Activated naive CD4-positive, alpha-beta T cell treated with anti-CD3 and anti-CD28 coated beads for 36 hours (primary cell): Measurements from ENCODE around the gene C2orf76. TPM values are rescaled to one million over a fixed set of nuclear protein-coding genes. Genes with fewer than 3 reads are reported as not detected.
"Not testable (repeated sequence)": the region's sequence is repeated elsewhere in the genome, so short reads cannot be mapped to it uniquely, and the experiment has no call there.

Experiments
- CTCF ChIA-PET: fragments of 350-600 bp; sonication (Branson Sonifier 250); formaldehyde crosslinking; loops from one replicate; lab custom pipeline; 2021; ENCODE audit warnings: antibody characterized with exemption; lab: Charles Lee
- DNase-seq: peaks from one replicate; pipeline ENCODE4 v3.0.0-alpha.2; 2020
- H3K27ac Mint-ChIP-seq: one replicate; pipeline ENCODE4 v1.8.0; 2021; ENCODE audit warnings: mild to moderate bottlenecking, mixed read lengths
- H3K27me3 Mint-ChIP-seq: one replicate; pipeline ENCODE4 v1.8.0; 2021; ENCODE audit warnings: low read depth, mixed read lengths
- H3K36me3 Mint-ChIP-seq: one replicate; pipeline ENCODE4 v1.8.0; 2021; ENCODE audit warnings: low read depth, mixed read lengths
- H3K4me1 Mint-ChIP-seq: one replicate; pipeline ENCODE4 v1.8.0; 2021; ENCODE audit warnings: low read depth, mixed read lengths
- H3K4me3 Mint-ChIP-seq: one replicate; pipeline ENCODE4 v1.8.0; 2021; ENCODE audit warnings: mild to moderate bottlenecking, moderate library complexity, mixed read lengths
- H3K9me3 Mint-ChIP-seq: one replicate; pipeline ENCODE4 v1.8.0; 2021; ENCODE audit warnings: mixed read lengths
- intact Hi-C: fragments of 100-400 bp; cut with micrococcal nuclease; formaldehyde crosslinking; loops from one replicate; pipeline ENCODE4 v1.15.1; 2023
- total RNA-seq, 2 experiments: library from RNA; stranded (reverse); gene quantifications; one replicate each; pipeline ENCODE4 v1.2.3, GENCODE V29; 2021

The C2orf76 gene
- total RNA-seq: 10 to 100 TPM in 1 of 2 experiments, 1 to 10 TPM in 1; 9.5 to 11.1 TPM

DNA sequence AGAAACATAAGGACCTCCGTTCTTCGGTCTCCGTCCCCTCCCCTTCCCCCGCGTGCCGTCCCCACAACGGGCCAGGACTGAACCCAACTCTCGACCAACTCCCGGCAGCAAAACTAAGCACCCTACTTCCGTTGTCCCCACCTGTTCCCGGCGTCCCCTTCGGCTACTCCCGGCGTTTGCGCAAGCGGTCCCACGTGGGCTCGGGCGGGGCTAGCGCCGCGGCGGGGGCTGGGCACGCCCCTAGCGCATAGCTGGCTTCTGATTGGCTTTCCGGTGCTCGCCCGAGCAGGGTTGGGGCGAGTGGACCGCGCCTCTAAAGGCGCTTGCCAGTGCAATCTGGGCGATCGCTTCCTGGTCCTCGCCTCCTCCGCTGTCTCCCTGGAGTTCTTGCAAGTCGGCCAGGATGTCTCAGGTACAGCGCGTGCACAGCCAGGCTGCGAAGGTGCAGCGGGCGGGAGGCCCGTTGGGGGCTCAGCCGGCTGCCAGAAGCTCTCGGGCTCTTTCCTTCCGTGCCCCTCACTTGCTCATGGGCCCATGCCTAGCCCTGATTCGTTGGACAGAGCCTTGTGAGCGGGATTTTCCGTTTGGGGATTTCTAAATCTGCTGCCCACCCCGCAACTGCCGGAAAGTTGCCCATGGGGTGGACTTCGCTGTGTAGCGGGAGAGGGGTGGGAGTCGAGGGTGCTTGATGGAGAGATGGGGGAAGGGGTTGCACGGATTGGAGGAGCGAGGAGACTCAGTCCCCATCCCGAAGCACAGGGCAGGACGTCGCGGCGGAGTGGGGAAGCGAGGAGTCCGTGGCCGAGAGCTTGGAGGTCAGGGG is at the start of gene C2orf76, which contains the start of gene DBI:
TSS of gene C2orf76 (minus strand) at position 186 of the 823 bp plus-strand sequence. CDS start 26,875 bp downstream, outside the sequence.
TSS of gene DBI (plus strand) at position 329 of the 823 bp plus-strand sequence. CDS start at position 404, 75 bp downstream.
- peak; percentile 94 for DNase-seq
- Mint-ChIP-seq H3K4me3 (peak within 1 kb of the TSS; percentile 99), H3K27ac (peak within 1 kb of the TSS; percentile 92), H3K9me3 (no peaks in the 10 kb centered on the region), H3K4me1 (peaks cover 42% of the 10 kb centered on the region), H3K36me3 (peaks cover 29% of the 10 kb centered on the region), H3K27me3 (no peaks in the 10 kb centered on the region)
- CTCF ChIA-PET: no interaction called here
- intact Hi-C loops: loop anchor here (1.0 to 10.0 kb wide), 11 partner anchors 312 to 1553 kb away; partner anchors contain the start of genes CCDC93, DDX18, EPB41L5 and INSIG2

DNA sequence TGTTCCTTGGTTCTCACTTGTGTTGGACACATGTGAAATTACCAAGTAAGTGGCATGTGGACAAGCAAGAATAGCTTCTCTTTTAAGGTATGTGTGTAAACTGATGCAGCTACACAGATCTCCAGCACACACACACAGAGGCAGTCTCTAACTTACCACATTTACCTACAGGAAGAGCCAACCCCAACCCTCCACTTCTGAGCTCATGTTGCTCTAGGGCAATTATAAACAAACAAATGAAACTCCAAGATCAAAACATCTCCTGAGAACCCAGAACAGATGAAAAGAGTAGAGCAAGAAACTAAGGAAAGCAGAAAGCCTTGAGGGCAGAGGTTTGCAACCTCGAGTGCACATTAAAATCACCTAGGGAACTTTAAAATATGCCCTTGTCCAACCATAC is 49.0 kb upstream of the C2orf76 start:
- no peaks in the 10 kb centered on the region for H3K36me3 Mint-ChIP-seq
- H3K27me3 Mint-ChIP-seq: peaks cover 3% of the 10 kb centered on the region
- no peak for DNase-seq
- CTCF ChIA-PET: interaction anchor here (1.4 kb wide), 1 partner anchor 9 kb away, joined by 3 read pairs; no protein-coding TSS in a partner anchor
- no peaks in the 10 kb centered on the region for H3K4me1 Mint-ChIP-seq
- no peaks in the 10 kb centered on the region for H3K9me3 Mint-ChIP-seq
- H3K4me3 Mint-ChIP-seq: no peak overlapping the region
- intact Hi-C loops: no loop called here
- H3K27ac Mint-ChIP-seq: no peak overlapping the region

DNA sequence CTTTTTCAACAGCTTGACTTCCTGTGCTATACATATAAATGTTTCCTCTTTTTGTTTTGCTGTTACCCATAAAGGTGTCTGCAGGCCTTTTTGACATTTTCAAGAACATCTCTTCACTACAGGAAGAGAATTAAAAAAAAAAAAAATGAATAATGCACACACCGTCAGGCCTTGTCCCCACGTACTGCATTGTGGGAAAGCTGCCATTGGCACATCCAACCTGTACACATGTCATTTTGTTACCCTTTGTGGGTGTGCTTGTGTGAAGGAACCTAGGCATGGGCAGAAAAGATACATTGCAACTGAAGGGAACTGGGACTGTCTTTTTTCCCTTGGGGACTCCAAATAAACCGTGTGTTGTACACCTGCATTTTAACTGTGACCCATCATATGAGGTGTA is 48.3 kb upstream of the C2orf76 start:
- peaks cover 5% of the 10 kb centered on the region for H3K27me3 Mint-ChIP-seq
- no peaks in the 10 kb centered on the region for H3K36me3 Mint-ChIP-seq
- DNase-seq: no peak
- H3K27ac Mint-ChIP-seq: no peak overlapping the region
- H3K4me1 Mint-ChIP-seq: no peaks in the 10 kb centered on the region
- CTCF ChIA-PET: interaction anchor here (1.4 kb wide), 1 partner anchor 9 kb away, joined by 3 read pairs; no protein-coding TSS in a partner anchor
- intact Hi-C loops: no loop called here
- no peak overlapping the region for H3K4me3 Mint-ChIP-seq
- H3K9me3 Mint-ChIP-seq: no peaks in the 10 kb centered on the region

DNA sequence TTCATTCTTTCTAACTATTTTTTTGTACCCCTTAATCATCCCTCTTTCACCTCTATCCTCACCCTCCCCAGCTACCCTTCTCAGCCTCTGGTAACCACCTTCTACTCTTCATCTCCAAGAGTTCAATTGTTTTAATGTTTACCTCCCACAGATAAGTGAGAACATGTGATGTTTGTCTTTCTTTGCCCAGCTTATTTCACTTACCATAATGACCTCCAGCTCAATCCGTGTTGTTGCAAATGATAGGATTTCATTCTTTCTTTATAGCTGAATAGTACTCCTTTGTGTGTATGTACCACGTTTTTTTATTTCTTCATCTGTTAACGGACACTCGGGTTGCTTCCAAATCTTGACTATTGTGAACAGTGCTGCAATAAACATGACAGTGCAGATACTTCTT is 42.9 kb upstream of the C2orf76 start:
- Mint-ChIP-seq H3K4me3 (no peak overlapping the region), H3K36me3 (no peaks in the 10 kb centered on the region), H3K9me3 (no peaks in the 10 kb centered on the region), H3K27me3 (peaks cover 2% of the 10 kb centered on the region), H3K27ac (no peak overlapping the region), H3K4me1 (no peaks in the 10 kb centered on the region)
- no peak for DNase-seq
- CTCF ChIA-PET: interaction anchor here (0.6 to 2.8 kb wide), 7 partner anchors 10 to 370 kb away, joined by 3 to 17 read pairs (median 3); no protein-coding TSS in a partner anchor
- intact Hi-C loops: loop anchor here (5.0 kb wide), 1 partner anchor 768 kb away; no protein-coding TSS in a partner anchor

DNA sequence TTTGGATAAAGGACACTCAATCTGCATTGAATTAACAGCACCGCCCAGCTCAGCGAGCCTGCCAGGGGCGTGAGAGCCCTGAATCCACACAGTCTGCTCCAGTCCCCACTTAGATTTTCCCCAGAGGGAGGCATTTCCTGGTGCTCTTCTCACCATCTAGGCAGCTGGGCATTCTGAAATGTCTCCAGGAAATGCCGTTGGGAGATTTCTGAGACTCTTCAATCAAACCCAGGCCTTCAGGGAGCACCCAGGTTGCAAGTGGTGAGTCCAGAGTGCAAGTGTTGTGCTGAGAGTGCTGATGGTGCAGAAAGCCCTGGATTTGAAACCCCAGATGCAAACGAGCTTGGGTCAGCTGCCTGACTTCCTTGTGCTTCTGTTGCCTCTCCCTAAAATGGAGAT is 41.6 kb upstream of the C2orf76 start:
- Mint-ChIP-seq H3K4me1 (no peaks in the 10 kb centered on the region), H3K27me3 (peaks cover 2% of the 10 kb centered on the region), H3K4me3 (no peak overlapping the region), H3K9me3 (no peaks in the 10 kb centered on the region), H3K36me3 (no peaks in the 10 kb centered on the region), H3K27ac (no peak overlapping the region)
- CTCF ChIA-PET: interaction anchor here (0.6 to 2.8 kb wide), 5 partner anchors 67 to 1273 kb away, joined by 3 to 17 read pairs (median 3); no protein-coding TSS in a partner anchor
- no peak for DNase-seq
- intact Hi-C loops: loop anchor here (5.0 kb wide), 1 partner anchor 769 kb away; no protein-coding TSS in a partner anchor

DNA sequence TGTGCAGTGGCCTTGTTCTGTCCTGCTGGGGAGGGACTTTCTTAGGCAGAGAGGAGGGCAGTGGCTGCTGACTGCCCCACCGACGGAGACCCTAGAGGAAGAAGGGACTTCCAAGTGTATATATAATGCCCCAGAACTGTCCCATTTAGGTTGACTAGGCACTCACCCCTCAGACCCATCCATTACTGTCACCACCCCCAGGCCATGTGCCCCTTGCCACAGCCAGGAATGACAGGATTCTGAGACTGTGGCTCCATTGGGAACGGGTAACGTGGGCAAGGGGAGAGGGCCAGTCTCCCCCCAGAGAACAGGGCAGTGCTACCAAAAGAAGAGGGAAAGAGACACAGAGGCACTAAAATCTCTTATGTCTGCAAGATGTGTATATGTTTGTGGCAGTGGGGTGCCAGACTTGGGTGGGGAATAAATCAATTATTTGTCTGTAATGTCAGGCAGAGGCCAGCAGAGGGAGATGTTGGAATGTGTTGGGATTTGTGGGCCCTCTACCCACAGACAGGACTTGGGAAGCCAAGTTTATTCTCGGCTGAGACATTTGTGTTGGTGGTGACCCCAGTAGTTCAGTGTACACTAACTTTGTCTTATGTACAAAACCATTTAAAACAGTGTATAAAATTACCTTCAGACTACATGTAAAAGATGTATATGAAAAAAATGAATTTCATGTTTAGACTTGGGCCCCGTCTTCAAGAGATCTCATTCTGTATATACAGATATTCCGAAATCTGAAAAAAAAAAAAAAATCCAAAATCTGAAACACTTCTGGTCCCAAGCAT is 41.0 kb upstream of the C2orf76 start:
- Mint-ChIP-seq H3K27ac (no peak overlapping the region), H3K4me1 (no peaks in the 10 kb centered on the region), H3K9me3 (no peaks in the 10 kb centered on the region), H3K4me3 (no peak overlapping the region), H3K36me3 (no peaks in the 10 kb centered on the region), H3K27me3 (peaks cover 2% of the 10 kb centered on the region)
- intact Hi-C loops: loop anchor here (1.0 to 5.0 kb wide), 3 partner anchors 69 to 770 kb away; no protein-coding TSS in a partner anchor
- CTCF ChIA-PET: interaction anchor here (0.6 to 3.7 kb wide), 7 partner anchors 68 to 1274 kb away, joined by 3 to 19 read pairs (median 4); no protein-coding TSS in a partner anchor
- DNase-seq: peak; percentile 52

DNA sequence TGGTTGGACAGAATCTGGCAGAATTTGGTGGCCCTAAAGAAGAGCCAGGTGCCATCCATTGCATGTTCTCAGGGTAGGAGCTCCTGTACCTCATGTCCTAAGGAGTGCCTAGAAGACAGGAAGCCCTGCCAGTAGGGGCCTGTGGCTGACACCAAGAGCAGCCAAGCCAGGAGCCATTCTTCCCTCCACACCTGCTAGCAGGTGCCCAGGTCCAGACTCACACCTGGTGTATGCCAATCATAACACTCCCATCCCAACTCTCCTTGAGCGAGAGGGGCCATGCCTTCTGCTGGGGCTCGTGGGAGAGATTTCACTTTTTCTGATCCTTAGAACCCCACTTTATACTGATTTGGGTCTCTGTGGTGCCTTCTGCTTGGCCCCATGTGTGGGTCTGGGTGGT is 38.5 kb upstream of the C2orf76 start:
- Mint-ChIP-seq H3K36me3 (no peaks in the 10 kb centered on the region), H3K27ac (no peak overlapping the region), H3K27me3 (no peaks in the 10 kb centered on the region), H3K4me3 (no peak overlapping the region), H3K4me1 (no peaks in the 10 kb centered on the region), H3K9me3 (no peaks in the 10 kb centered on the region)
- CTCF ChIA-PET: interaction anchor here (3.7 kb wide), 1 partner anchor 71 kb away, joined by 19 read pairs; no protein-coding TSS in a partner anchor
- DNase-seq: no peak
- intact Hi-C loops: loop anchor here (5.0 kb wide), 1 partner anchor 772 kb away; no protein-coding TSS in a partner anchor

DNA sequence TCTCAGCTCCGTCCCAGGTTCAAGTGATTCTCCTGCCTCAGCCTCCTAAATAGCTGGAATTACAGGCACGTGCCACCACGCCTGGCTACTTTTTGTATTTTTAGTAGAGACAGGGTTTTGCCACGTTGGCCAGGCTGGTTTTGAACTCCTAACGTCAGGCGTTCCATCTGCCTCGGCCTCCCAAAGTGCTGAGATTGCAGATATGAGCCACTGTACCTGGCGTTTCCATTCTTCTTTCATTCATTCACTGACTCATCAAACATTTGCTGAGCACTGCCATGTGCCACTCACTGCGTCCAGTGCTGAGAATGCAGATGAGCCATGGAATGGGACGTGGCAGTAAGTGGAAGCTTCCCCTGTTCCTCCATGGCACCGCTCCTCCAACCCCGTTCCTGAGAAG is 37.0 kb upstream of the C2orf76 start:
- H3K4me1 Mint-ChIP-seq, intact Hi-C loops, H3K27me3 Mint-ChIP-seq, H3K27ac Mint-ChIP-seq, H3K4me3 Mint-ChIP-seq, H3K9me3 Mint-ChIP-seq, DNase-seq, H3K36me3 Mint-ChIP-seq: not testable (repeated sequence)
- CTCF ChIA-PET: interaction anchor here (3.7 kb wide), 1 partner anchor 72 kb away, joined by 19 read pairs; no protein-coding TSS in a partner anchor

DNA sequence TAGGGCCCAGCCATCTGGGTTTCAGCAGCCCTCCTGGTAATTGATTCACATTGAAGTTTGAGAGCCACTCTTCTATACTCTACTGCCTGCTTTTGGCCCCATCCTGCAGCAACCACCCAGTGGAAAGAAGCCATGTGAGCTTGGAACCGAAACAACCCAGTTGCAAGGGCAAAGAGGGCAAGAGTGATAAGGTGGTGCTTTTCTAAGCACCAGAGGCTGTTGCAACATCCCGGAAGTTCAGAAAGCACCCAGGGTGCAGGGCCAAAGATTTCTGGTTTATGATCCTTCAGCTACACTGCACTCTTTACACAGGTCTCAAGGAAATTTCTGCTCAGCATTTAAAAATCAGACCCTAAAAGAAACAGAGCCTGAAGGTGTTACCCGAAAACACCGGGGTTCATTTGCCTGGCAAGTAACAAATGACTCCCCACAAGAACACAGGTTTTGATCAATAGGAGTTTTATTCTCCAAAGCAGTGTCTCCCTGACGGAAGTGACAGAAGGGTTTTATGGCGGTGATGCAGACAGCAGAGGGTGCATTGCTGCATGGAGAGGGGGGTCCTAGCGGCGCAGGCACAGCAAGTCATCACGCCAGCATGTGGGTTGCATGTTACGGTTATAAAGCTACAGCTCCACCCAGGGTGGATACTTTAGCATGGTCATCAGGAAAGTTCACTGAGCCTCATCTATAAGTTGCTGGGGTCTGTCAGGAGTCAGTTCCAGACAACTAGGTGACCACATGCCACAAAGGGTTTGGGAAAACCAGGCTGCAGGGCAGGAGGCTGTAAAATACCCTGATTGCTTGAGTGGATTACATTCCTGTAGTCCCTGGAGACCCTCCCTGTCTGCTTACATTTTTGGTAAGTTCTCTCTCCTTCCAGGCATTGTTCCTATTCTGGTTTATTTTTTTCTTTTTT is 36.3 kb upstream of the C2orf76 start:
- DNase-seq: no peak
- Mint-ChIP-seq H3K4me3 (no peak overlapping the region), H3K27ac (no peak overlapping the region), H3K4me1 (no peaks in the 10 kb centered on the region), H3K27me3 (peaks cover 3% of the 10 kb centered on the region), H3K36me3 (no peaks in the 10 kb centered on the region), H3K9me3 (no peaks in the 10 kb centered on the region)
- CTCF ChIA-PET: no interaction called here
- intact Hi-C loops: no loop called here

DNA sequence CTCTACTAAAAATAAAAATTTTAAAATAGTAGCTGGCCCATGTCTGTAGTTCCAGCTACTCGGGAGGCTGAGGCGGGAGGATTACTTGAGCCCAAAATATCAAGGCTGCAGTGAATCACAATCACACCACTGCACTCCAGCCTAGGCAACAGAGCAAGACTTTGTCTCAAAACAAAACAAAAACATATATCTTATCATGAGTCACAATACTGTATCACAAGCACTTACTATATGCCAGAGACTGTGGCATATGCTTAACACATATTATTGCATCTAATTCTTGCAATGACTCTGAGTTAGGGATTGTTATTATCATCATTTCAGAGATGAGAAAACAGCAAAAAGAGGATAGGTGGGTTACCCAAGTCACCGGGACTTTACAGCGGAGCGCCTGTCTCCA is 35.5 kb upstream of the C2orf76 start:
- H3K27me3 Mint-ChIP-seq: peaks cover 3% of the 10 kb centered on the region
- CTCF ChIA-PET: no interaction called here

DNA sequence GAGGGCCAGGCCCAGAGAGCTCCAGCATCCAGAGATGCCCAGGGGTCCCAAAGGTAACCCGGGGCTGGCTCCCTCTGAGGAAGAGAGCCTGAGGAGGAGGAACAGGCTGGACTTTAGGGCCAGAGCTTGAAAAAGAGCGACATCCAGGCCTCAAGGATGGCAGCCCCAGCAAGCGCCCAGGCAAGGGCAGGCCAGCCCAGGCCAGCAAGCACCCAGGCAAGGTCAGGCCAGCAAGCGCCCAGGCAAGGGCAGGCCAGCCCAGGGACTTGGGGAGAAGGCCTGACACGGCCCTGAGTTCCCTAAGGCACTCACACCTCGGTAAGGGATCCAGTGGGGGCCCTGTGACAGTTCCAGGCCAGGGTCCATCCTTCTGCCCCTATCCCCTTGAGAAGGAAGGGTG is 30.6 kb upstream of the C2orf76 start:
- CTCF ChIA-PET: no interaction called here
- intact Hi-C loops: no loop called here
- Mint-ChIP-seq H3K36me3 (no peaks in the 10 kb centered on the region), H3K27me3 (peaks cover 3% of the 10 kb centered on the region), H3K27ac (no peak overlapping the region), H3K4me1 (no peaks in the 10 kb centered on the region), H3K4me3 (no peak overlapping the region), H3K9me3 (no peaks in the 10 kb centered on the region)
- no peak for DNase-seq

More for the DNA sequence above, 35.5 kb upstream of the C2orf76 start:
- no peaks in the 10 kb centered on the region for H3K36me3 Mint-ChIP-seq
- no peaks in the 10 kb centered on the region for H3K9me3 Mint-ChIP-seq
- intact Hi-C loops: no loop called here
- no peak overlapping the region for H3K27ac Mint-ChIP-seq
- no peak overlapping the region for H3K4me3 Mint-ChIP-seq
- DNase-seq: no peak
- H3K4me1 Mint-ChIP-seq: no peaks in the 10 kb centered on the region
